Measurements from ENCODE around the gene PARP9. TPM values are rescaled to one million over a fixed set of nuclear protein-coding genes. Genes with fewer than 3 reads are reported as not detected.

PARP9 gene
- polyA plus RNA-seq, 1 experiment = 18.2 TPM

DNA sequence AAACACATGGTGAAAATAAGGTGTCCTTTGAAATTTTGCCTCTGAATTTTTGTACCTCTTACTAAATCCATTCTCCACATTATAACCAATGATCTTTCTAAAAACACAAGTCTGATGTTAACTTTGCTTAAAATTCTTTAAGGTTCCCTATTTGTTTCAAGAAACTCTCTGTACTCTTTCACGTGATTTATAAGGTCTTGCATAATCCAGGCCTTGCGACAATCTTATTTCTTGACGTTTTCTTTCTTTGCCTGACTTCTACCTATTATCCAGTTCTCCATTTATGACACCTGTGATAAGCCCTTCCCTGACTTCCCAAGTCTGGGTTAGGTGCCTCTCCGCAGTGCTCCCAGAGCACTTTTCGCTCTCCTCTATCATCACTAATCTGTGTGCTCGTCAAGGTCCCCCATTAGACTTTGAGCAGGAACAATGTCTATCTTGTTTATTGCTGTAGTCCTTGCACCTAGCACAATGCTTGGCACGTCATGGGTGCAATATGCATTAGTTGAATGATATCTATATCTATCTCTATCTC, 25.1 kb downstream of the PARP9 start:
- DNase-seq (ENCODE audit: low read depth) = no peak
- ChIA-PET POLR2A (no interaction called here), CTCF (no interaction called here)
- Histone ChIP-seq H3K4me3 (ENCODE audit: low read depth, low read length) (no peak overlapping the region), H3K36me3 (ENCODE audit: control insufficient read depth, insufficient read depth, low read length) (peaks cover 3% of the 10 kb centered on the region; the same call in 1 of the 2 replicates), H3K27me3 (ENCODE audit: control insufficient read depth, insufficient read depth, low read length) (no peaks in the 10 kb centered on the region)
- TF ChIP-seq, protein P1, sequence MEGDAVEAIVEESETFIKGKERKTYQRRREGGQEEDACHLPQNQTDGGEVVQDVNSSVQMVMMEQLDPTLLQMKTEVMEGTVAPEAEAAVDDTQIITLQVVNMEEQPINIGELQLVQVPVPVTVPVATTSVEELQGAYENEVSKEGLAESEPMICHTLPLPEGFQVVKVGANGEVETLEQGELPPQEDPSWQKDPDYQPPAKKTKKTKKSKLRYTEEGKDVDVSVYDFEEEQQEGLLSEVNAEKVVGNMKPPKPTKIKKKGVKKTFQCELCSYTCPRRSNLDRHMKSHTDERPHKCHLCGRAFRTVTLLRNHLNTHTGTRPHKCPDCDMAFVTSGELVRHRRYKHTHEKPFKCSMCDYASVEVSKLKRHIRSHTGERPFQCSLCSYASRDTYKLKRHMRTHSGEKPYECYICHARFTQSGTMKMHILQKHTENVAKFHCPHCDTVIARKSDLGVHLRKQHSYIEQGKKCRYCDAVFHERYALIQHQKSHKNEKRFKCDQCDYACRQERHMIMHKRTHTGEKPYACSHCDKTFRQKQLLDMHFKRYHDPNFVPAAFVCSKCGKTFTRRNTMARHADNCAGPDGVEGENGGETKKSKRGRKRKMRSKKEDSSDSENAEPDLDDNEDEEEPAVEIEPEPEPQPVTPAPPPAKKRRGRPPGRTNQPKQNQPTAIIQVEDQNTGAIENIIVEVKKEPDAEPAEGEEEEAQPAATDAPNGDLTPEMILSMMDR (IDR thresholded peaks at IDR 0.05; ENCODE audit: insufficient read depth, low read depth, low read length) = no peak

DNA sequence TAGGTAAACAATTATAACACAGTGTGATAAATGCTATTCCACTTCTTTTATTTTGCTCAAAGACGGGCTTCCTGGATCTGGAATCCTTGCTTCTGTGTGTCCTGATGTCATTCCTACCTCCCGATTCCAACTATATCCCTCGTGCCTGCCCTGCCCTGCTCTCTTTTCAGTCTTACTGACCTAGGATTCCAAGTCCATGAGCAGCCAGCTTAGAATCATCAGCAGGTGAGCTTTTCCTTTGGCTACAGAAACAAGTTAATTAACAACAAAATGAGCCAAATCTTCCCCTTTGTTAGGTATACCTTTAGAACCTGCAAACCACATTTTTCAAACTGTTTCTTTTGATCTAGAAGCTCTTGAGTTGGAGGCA, 27.5 kb downstream of the PARP9 start:
- CTCF ChIA-PET = no interaction called here

DNA sequence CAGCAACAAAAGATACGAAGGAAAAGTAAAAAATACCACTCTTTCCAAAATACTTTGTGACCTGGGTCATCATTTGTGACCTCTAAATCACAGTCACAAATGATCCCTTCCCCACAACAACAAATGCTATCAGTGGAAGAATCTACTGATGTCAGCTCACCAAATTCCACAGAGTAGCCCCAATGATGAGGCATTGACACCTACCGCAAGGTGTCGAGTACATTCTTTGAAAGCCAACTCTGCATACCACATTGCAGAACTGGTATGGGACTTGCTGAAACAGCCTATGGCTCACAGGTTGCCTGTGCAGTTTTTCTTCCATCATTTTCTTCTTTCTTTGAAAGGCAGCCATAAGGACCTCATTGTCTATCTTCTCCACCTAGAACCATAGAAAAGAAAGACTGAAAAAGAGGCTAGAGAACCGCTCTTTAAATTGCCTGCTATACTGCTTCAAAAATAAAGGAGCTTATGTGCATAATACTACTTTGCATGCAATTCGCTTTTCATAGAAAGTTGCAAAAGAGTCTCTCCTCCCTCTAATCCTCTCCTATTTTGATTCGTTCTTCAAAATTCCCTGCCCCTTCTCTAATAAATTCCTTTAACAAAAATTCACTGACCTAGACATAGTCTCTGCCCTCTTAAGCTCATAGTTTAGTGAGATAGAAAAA, 28.0 kb downstream of the PARP9 start:
- no peak overlapping the region for H3K4me3 ChIP-seq (ENCODE audit: low read depth, low read length)
- ChIA-PET CTCF (no interaction called here), POLR2A (interaction anchor here (0.7 kb wide), 1 partner anchor 15 kb away, joined by 4 read pairs; no protein-coding TSS in a partner anchor)
- TF ChIP-seq, protein P1 (IDR thresholded peaks at IDR 0.05; ENCODE audit: insufficient read depth, low read depth, low read length) = no peak
- DNase-seq (ENCODE audit: low read depth) = no peak
- H3K36me3 ChIP-seq (ENCODE audit: control insufficient read depth, insufficient read depth, low read length) = peaks cover 7% of the 10 kb centered on the region
- no peaks in the 10 kb centered on the region for H3K27me3 ChIP-seq (ENCODE audit: control insufficient read depth, insufficient read depth, low read length)

More for the DNA sequence above, 27.5 kb downstream of the PARP9 start:
- H3K36me3 ChIP-seq (ENCODE audit: control insufficient read depth, insufficient read depth, low read length) = peaks cover 7% of the 10 kb centered on the region
- no peaks in the 10 kb centered on the region for H3K27me3 ChIP-seq (ENCODE audit: control insufficient read depth, insufficient read depth, low read length)
- TF ChIP-seq, protein P1 (IDR thresholded peaks at IDR 0.05; ENCODE audit: insufficient read depth, low read depth, low read length) = no peak
- no peak for DNase-seq (ENCODE audit: low read depth)
- H3K4me3 ChIP-seq (ENCODE audit: low read depth, low read length) = no peak overlapping the region
- POLR2A ChIA-PET = interaction anchor here (0.7 kb wide), 1 partner anchor 16 kb away, joined by 4 read pairs; no protein-coding TSS in a partner anchor

DNA sequence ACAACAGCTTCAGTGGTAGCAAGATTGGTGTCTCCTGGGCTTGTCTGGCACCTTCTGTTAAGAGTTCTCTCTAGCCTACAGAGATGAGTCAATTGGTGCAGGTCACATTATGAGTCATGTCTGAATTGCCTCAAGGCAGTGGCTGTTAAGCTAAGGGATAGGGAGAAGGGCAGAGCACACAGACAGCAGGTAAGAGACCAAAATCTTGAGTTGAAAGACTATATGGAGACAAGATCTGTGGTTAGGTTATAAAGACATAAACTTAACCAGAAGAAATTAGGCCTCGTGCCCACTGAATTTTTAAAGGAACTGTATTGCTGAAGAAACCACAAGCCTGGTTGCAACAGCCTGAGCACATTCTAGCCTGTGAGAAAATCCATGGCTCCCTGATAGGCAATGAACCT, 30.2 kb downstream of the PARP9 start:
- ChIA-PET POLR2A (no interaction called here), CTCF (interaction anchor here (0.7 kb wide), 1 partner anchor 18 kb away, joined by 3 read pairs; no protein-coding TSS in a partner anchor)
- TF ChIP-seq, protein P1 (IDR thresholded peaks at IDR 0.05; ENCODE audit: insufficient read depth, low read depth, low read length) = no peak
- no peak overlapping the region for H3K4me3 ChIP-seq (ENCODE audit: low read depth, low read length)
- peaks cover 7% of the 10 kb centered on the region for H3K36me3 ChIP-seq (ENCODE audit: control insufficient read depth, insufficient read depth, low read length)
- no peaks in the 10 kb centered on the region for H3K27me3 ChIP-seq (ENCODE audit: control insufficient read depth, insufficient read depth, low read length)
- DNase-seq (ENCODE audit: low read depth) = peak; percentile 57

DNA sequence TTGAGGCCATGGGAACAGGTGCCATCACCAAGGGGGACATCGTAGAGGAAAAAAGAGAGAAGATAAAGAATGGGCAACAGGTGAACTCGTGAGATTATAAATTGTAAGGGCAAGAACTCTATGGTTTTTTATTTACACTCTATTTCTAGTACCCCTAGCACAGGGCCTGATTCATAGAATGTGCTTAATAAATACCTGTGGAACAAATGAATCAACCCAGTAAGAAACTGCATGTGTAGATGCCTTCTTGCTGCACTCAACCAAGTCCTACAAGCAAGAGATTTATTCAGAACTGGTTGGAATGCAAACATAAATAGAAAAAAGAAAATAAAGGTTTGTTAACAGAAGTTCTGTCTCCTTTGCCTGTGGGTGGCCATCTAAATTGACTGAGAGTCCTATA, 30.6 kb downstream of the PARP9 start:
- Histone ChIP-seq H3K4me3 (ENCODE audit: low read depth, low read length) (no peak overlapping the region), H3K36me3 (ENCODE audit: control insufficient read depth, insufficient read depth, low read length) (peaks cover 7% of the 10 kb centered on the region), H3K27me3 (ENCODE audit: control insufficient read depth, insufficient read depth, low read length) (no peaks in the 10 kb centered on the region)
- DNase-seq (ENCODE audit: low read depth) = no peak
- POLR2A ChIA-PET = no interaction called here
- CTCF ChIA-PET = interaction anchor here (0.7 kb wide), 1 partner anchor 18 kb away, joined by 3 read pairs; no protein-coding TSS in a partner anchor
- TF ChIP-seq, protein P1 (IDR thresholded peaks at IDR 0.05; ENCODE audit: insufficient read depth, low read depth, low read length) = no peak

Data from BJ (cell line).